ENCODE measurements around the gene RUNX1. TPM values are rescaled to one million over a fixed set of nuclear protein-coding genes. Genes with fewer than 3 reads are reported as not detected.

RUNX1 gene
- total RNA-seq, 1 experiment from 2014 or later = 55.2 TPM

DNA sequence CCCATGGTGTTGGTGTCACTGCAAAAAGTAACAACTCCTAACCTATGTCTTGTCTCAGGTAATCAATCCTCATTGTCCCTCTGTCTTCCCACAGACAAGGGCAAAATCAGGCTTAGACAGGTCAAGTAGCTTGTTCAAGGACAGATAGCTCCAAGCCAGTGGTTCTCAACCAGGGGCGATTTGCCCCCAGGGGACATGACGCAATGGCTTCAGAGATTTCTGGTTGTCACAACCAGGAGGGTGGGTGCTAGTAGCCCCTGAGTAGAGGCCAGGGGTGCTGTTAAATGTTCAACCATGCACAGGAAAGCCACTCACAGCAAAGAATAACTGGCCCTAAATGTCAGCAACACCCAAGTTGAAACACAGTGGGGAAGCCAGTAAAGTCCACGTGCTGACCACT lies 178.9 kb downstream of the RUNX1 start:
- Histone ChIP-seq H3K4me1 (ENCODE audit: insufficient read depth, low read length) (peaks cover 34% of the 10 kb centered on the region), H3K4me3 (ENCODE audit: low read length) (no peak overlapping the region), H3K9ac (ENCODE audit: low read length) (no peak overlapping the region), H3K36me3 (ENCODE audit: low read depth, low read length) (peaks cover 83% of the 10 kb centered on the region), H3K9me2 (replicated peaks; ENCODE audit: low read length) (no peaks in the 10 kb centered on the region), H3K4me2 (ENCODE audit: low read length) (no peak overlapping the region), H4K20me1 (ENCODE audit: low read length) (peaks cover 66% of the 10 kb centered on the region), H3F3A (ENCODE audit: low read length, unreplicated experiment) (no peaks in the 10 kb centered on the region), H2AFZ (ENCODE audit: low read length) (no peak overlapping the region), H3K9me3 (ENCODE audit: low read length) (no peaks in the 10 kb centered on the region), H3K79me2 (ENCODE audit: low read length) (peaks cover 98% of the 10 kb centered on the region), H3K27ac (ENCODE audit: low read length) (no peak overlapping the region), H3K27me3 (ENCODE audit: low read length) (no peaks in the 10 kb centered on the region)
- no peak for TF ChIP-seq EZH2phosphoT487 (IDR thresholded peaks at IDR 0.05; ENCODE audit: borderline replicate concordance, low read length)
- TF ChIP-seq, protein P1, sequence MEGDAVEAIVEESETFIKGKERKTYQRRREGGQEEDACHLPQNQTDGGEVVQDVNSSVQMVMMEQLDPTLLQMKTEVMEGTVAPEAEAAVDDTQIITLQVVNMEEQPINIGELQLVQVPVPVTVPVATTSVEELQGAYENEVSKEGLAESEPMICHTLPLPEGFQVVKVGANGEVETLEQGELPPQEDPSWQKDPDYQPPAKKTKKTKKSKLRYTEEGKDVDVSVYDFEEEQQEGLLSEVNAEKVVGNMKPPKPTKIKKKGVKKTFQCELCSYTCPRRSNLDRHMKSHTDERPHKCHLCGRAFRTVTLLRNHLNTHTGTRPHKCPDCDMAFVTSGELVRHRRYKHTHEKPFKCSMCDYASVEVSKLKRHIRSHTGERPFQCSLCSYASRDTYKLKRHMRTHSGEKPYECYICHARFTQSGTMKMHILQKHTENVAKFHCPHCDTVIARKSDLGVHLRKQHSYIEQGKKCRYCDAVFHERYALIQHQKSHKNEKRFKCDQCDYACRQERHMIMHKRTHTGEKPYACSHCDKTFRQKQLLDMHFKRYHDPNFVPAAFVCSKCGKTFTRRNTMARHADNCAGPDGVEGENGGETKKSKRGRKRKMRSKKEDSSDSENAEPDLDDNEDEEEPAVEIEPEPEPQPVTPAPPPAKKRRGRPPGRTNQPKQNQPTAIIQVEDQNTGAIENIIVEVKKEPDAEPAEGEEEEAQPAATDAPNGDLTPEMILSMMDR (conservative IDR thresholded peaks at IDR 0.05; ENCODE audit: low read depth, low read length) = no peak
- TF ChIP-seq EZH2 (IDR thresholded peaks at IDR 0.05; ENCODE audit: low read length, unreplicated experiment) = no peak
- no peak for ATAC-seq
- DNase-seq = no peak
- ChIA-PET POLR2A (ENCODE audit: unreplicated experiment) (no interaction called here), CTCF (interaction anchor here (1.2 kb wide), 1 partner anchor 125 kb away, joined by 3 read pairs; no protein-coding TSS in a partner anchor)
- intact Hi-C loops (cut with micrococcal nuclease) = no loop called here
- BruUV-seq (replicated peaks) = no TSS peak

DNA sequence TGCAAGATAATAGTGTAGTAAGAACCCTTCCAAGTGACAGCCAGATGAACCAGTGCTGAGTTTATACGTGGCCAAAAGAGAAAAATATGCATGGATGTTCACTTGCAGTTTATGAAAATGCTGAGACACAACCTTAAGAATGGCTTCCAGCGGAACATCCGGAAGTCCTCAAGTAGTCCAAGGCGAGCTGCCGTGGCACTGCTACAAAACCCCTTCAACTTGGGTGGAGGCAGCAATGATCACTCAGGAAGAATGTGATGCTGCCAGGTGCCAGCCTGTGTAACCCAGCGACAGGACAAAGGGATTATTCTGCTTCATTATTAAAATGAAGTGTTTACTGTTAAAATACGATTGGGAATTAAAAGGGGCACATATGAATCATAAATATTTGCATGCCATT lies 179.6 kb downstream of the RUNX1 start:
- no peak overlapping the region for H3K27ac ChIP-seq (ENCODE audit: low read length)
- CTCF ChIA-PET = no interaction called here

DNA sequence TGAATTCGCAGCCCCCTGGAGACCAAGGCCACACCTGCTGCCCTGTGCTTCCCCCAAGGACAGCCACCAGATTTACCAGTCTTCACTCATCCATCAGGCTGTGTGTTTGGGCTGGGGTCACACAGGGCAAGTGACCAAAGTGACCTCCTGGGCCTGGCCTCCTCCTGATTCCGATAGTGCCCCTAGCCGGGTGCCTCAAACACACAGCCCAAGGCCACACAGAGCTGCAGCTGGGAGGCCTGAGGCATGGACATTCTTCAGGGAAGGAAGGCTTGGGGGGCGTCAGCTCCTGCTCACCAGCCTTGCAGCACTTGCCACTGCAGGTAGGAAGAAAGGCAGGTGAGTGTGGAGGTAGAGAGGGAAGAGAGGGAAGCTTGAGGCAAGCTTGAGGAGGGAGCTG lies 181.3 kb downstream of the RUNX1 start:
- TF ChIP-seq EZH2 (IDR thresholded peaks at IDR 0.05; ENCODE audit: low read length, unreplicated experiment) (no peak), EZH2phosphoT487 (IDR thresholded peaks at IDR 0.05; ENCODE audit: borderline replicate concordance, low read length) (no peak)
- TF ChIP-seq, protein P1 (conservative IDR thresholded peaks at IDR 0.05; ENCODE audit: low read depth, low read length) = no peak
- no peak overlapping the region for H3K4me3 ChIP-seq (ENCODE audit: low read length)
- no peaks in the 10 kb centered on the region for H3K27me3 ChIP-seq (ENCODE audit: low read length)
- no peak overlapping the region for H3K4me2 ChIP-seq (ENCODE audit: low read length)
- H3K27ac ChIP-seq (ENCODE audit: low read length) = peak overlapping the region; percentile 59
- no peak overlapping the region for H2AFZ ChIP-seq (ENCODE audit: low read length)
- peaks cover 54% of the 10 kb centered on the region for H4K20me1 ChIP-seq (ENCODE audit: low read length)
- peaks cover 50% of the 10 kb centered on the region for H3K4me1 ChIP-seq (ENCODE audit: insufficient read depth, low read length)
- ATAC-seq = no peak
- peaks cover 98% of the 10 kb centered on the region for H3K79me2 ChIP-seq (ENCODE audit: low read length)
- ChIA-PET CTCF (interaction anchor here (1.4 kb wide), 1 partner anchor 122 kb away, joined by 7 read pairs; no protein-coding TSS in a partner anchor), POLR2A (ENCODE audit: unreplicated experiment) (interaction anchor here (0.6 to 0.9 kb wide), 2 partner anchors 21 to 70 kb away, joined by 3 to 7 read pairs; no protein-coding TSS in a partner anchor)
- no peaks in the 10 kb centered on the region for H3K9me3 ChIP-seq (ENCODE audit: low read length)
- peaks cover 80% of the 10 kb centered on the region for H3K36me3 ChIP-seq (ENCODE audit: low read depth, low read length)
- DNase-seq = no peak
- intact Hi-C loops (cut with micrococcal nuclease) = no loop called here
- H3K9ac ChIP-seq (ENCODE audit: low read length) = no peak overlapping the region
- no peaks in the 10 kb centered on the region for H3K9me2 ChIP-seq (replicated peaks; ENCODE audit: low read length)
- no peaks in the 10 kb centered on the region for H3F3A ChIP-seq (ENCODE audit: low read length, unreplicated experiment)
- no TSS peak for BruUV-seq (replicated peaks)

More for the DNA sequence above, 179.6 kb downstream of the RUNX1 start:
- H3K36me3 ChIP-seq (ENCODE audit: low read depth, low read length) = peaks cover 81% of the 10 kb centered on the region
- H3K4me2 ChIP-seq (ENCODE audit: low read length) = no peak overlapping the region
- H4K20me1 ChIP-seq (ENCODE audit: low read length) = peaks cover 63% of the 10 kb centered on the region
- H3K4me3 ChIP-seq (ENCODE audit: low read length) = no peak overlapping the region
- DNase-seq = no peak
- intact Hi-C loops (cut with micrococcal nuclease) = no loop called here
- no peaks in the 10 kb centered on the region for H3K27me3 ChIP-seq (ENCODE audit: low read length)
- ATAC-seq = no peak; the same call in 1 of the 2 replicates
- no peak overlapping the region for H3K9ac ChIP-seq (ENCODE audit: low read length)
- BruUV-seq (replicated peaks) = no TSS peak
- no peak overlapping the region for H2AFZ ChIP-seq (ENCODE audit: low read length)
- no peaks in the 10 kb centered on the region for H3F3A ChIP-seq (ENCODE audit: low read length, unreplicated experiment)
- no peak for TF ChIP-seq EZH2phosphoT487 (IDR thresholded peaks at IDR 0.05; ENCODE audit: borderline replicate concordance, low read length)
- peaks cover 41% of the 10 kb centered on the region for H3K4me1 ChIP-seq (ENCODE audit: insufficient read depth, low read length)
- H3K9me2 ChIP-seq (replicated peaks; ENCODE audit: low read length) = no peaks in the 10 kb centered on the region
- POLR2A ChIA-PET (ENCODE audit: unreplicated experiment) = no interaction called here
- no peaks in the 10 kb centered on the region for H3K9me3 ChIP-seq (ENCODE audit: low read length)
- peaks cover 98% of the 10 kb centered on the region for H3K79me2 ChIP-seq (ENCODE audit: low read length)
